ENCODE data around the gene KLK5.

KLK5 gene

GRCh38 chr19:50982186-50982585, 29.3 kb upstream of the KLK5 start:
- H3K27me3 ChIP-seq (ENCODE audit: insufficient read depth, low read depth, severe bottlenecking), result peaks cover 59% of the 10 kb centered on the region
- H3K36me3 ChIP-seq, result no peaks in the 10 kb centered on the region
- DNase-seq, result no peak
- H3K27ac ChIP-seq, result no peak overlapping the region
- no peak for TF ChIP-seq CTCF (IDR thresholded peaks at IDR 0.05; ENCODE audit: low read depth, low read length)
- H3K9me3 ChIP-seq (ENCODE audit: severe bottlenecking), result no peaks in the 10 kb centered on the region
- H3K4me3 ChIP-seq (ENCODE audit: low read depth, low read length), result no peak overlapping the region

- Histone ChIP-seq H3K9me3 (ENCODE audit: severe bottlenecking) (peaks cover 2% of the 10 kb centered on the region), H3K27ac (no peak overlapping the region), H3K4me3 (ENCODE audit: low read depth, low read length) (no peak overlapping the region), H3K27me3 (ENCODE audit: insufficient read depth, low read depth, severe bottlenecking) (peaks cover 62% of the 10 kb centered on the region), H3K36me3 (no peaks in the 10 kb centered on the region)
- TF ChIP-seq CTCF (IDR thresholded peaks at IDR 0.05; ENCODE audit: low read depth, low read length), result no peak
- DNase-seq, result no peak
Measured at GRCh38 chr19:50981587-50982146, 28.8 kb upstream of the KLK5 start.

GRCh38 chr19:50980208-50980607, 27.4 kb upstream of the KLK5 start:
- no peaks in the 10 kb centered on the region for H3K36me3 ChIP-seq
- no peak overlapping the region for H3K4me3 ChIP-seq (ENCODE audit: low read depth, low read length)
- peaks cover 58% of the 10 kb centered on the region for H3K27me3 ChIP-seq (ENCODE audit: insufficient read depth, low read depth, severe bottlenecking)
- peaks cover 2% of the 10 kb centered on the region for H3K9me3 ChIP-seq (ENCODE audit: severe bottlenecking)
- no peak for DNase-seq
- H3K27ac ChIP-seq, result no peak overlapping the region
- TF ChIP-seq CTCF (IDR thresholded peaks at IDR 0.05; ENCODE audit: low read depth, low read length), result no peak

- DNase-seq, result no peak
- Histone ChIP-seq H3K9me3 (ENCODE audit: severe bottlenecking) (peaks cover 2% of the 10 kb centered on the region), H3K27ac (no peak overlapping the region), H3K27me3 (ENCODE audit: insufficient read depth, low read depth, severe bottlenecking) (peaks cover 54% of the 10 kb centered on the region), H3K36me3 (no peaks in the 10 kb centered on the region), H3K4me3 (ENCODE audit: low read depth, low read length) (no peak overlapping the region)
- TF ChIP-seq CTCF (IDR thresholded peaks at IDR 0.05; ENCODE audit: low read depth, low read length), result no peak
Measured at GRCh38 chr19:50979758-50980157, 26.9 kb upstream of the KLK5 start.

GRCh38 chr19:50978772-50979390, 26.0 kb upstream of the KLK5 start:
- no peak for DNase-seq
- TF ChIP-seq CTCF (IDR thresholded peaks at IDR 0.05; ENCODE audit: low read depth, low read length), result no peak
- no peak overlapping the region for H3K27ac ChIP-seq

GRCh38 chr19:50977626-50978025, 24.8 kb upstream of the KLK5 start:
- H3K36me3 ChIP-seq, result no peaks in the 10 kb centered on the region

More at GRCh38 chr19:50978772-50979390, 26.0 kb upstream of the KLK5 start:
- no peak overlapping the region for H3K4me3 ChIP-seq (ENCODE audit: low read depth, low read length)
- H3K27me3 ChIP-seq (ENCODE audit: insufficient read depth, low read depth, severe bottlenecking), result peaks cover 51% of the 10 kb centered on the region
- peaks cover 2% of the 10 kb centered on the region for H3K9me3 ChIP-seq (ENCODE audit: severe bottlenecking)
- H3K36me3 ChIP-seq, result no peaks in the 10 kb centered on the region

More at GRCh38 chr19:50977626-50978025, 24.8 kb upstream of the KLK5 start:
- no peak for DNase-seq
- no peak for TF ChIP-seq CTCF (IDR thresholded peaks at IDR 0.05; ENCODE audit: low read depth, low read length)
- H3K9me3 ChIP-seq (ENCODE audit: severe bottlenecking), result peaks cover 2% of the 10 kb centered on the region
- no peak overlapping the region for H3K27ac ChIP-seq
- no peak overlapping the region for H3K4me3 ChIP-seq (ENCODE audit: low read depth, low read length)
- peaks cover 60% of the 10 kb centered on the region for H3K27me3 ChIP-seq (ENCODE audit: insufficient read depth, low read depth, severe bottlenecking)
